G401 (cell line): ENCODE measurements around the gene SPARCL1. TPM values are rescaled to one million over a fixed set of nuclear protein-coding genes. Genes with fewer than 3 reads are reported as not detected.

Source experiments
- DNase-seq: peaks from one replicate; pipeline ENCODE4 v3.0.0-alpha.2; 2015; ENCODE audit warnings: low spot score
- in situ Hi-C: cut with HindIII; loops from 2 replicates; pipeline ENCODE4 v1.10.0; 2016; ENCODE audit warnings: low sequenced_read_pairs, mixed read lengths
- total RNA-seq: library from RNA; depleted of rRNA; stranded (reverse); fragments of >200 nt; shearing (Covaris generic); gene quantifications from 2 replicates; pipeline ENCODE4 v1.2.3, GENCODE V29; 2014

The SPARCL1 gene
- total RNA-seq, 1 experiment from 2014 or later: not detected

GRCh38 chr4:87542734-87543312 is 13.6 kb upstream of the SPARCL1 start:
- in situ Hi-C loops: no loop called here
- no peak for DNase-seq

GRCh38 chr4:87541956-87542709 is 13.0 kb upstream of the SPARCL1 start:
- DNase-seq: no peak
- in situ Hi-C loops: no loop called here

- in situ Hi-C loops: no loop called here
- no peak for DNase-seq
These were observed 12.3 kb upstream of the SPARCL1 start for GRCh38 chr4:87541521-87541920.

- in situ Hi-C loops: no loop called here
- no peak for DNase-seq
These were observed 11.2 kb upstream of the SPARCL1 start for GRCh38 chr4:87540146-87541058.

- in situ Hi-C loops: no loop called here
- DNase-seq: no peak
These were observed 3.7 kb upstream of the SPARCL1 start for GRCh38 chr4:87532907-87533306.

GRCh38 chr4:87532109-87532508 is 2.9 kb upstream of the SPARCL1 start:
- in situ Hi-C loops: no loop called here
- no peak for DNase-seq

GRCh38 chr4:87531621-87532020 is 2.4 kb upstream of the SPARCL1 start:
- no peak for DNase-seq
- in situ Hi-C loops: no loop called here

- in situ Hi-C loops: no loop called here
- peak; percentile 65 for DNase-seq
These were observed 1.7 kb upstream of the SPARCL1 start for GRCh38 chr4:87530868-87531267.

GRCh38 chr4:87530229-87530628 is 1.1 kb upstream of the SPARCL1 start:
- no peak for DNase-seq
- in situ Hi-C loops: no loop called here

- in situ Hi-C loops: no loop called here
- peak; percentile 80 for DNase-seq
These were observed 1.6 kb downstream of the SPARCL1 start for GRCh38 chr4:87527431-87528220.

GRCh38 chr4:87525636-87526295 is 3.4 kb downstream of the SPARCL1 start:
- in situ Hi-C loops: no loop called here
- peak; percentile 47 for DNase-seq

GRCh38 chr4:87524456-87524855 is 4.7 kb downstream of the SPARCL1 start:
- in situ Hi-C loops: no loop called here
- no peak for DNase-seq

GRCh38 chr4:87523307-87523706 is 5.9 kb downstream of the SPARCL1 start:
- in situ Hi-C loops: no loop called here
- no peak for DNase-seq

GRCh38 chr4:87521757-87522374 is 7.3 kb downstream of the SPARCL1 start:
- DNase-seq: no peak
- in situ Hi-C loops: no loop called here

- DNase-seq: no peak
- in situ Hi-C loops: no loop called here
These were observed 7.9 kb downstream of the SPARCL1 start for GRCh38 chr4:87521319-87521718.

- no peak for DNase-seq
- in situ Hi-C loops: no loop called here
These were observed 11.6 kb downstream of the SPARCL1 start for GRCh38 chr4:87517621-87518020.

- in situ Hi-C loops: no loop called here
- no peak for DNase-seq
These were observed 12.5 kb downstream of the SPARCL1 start for GRCh38 chr4:87516683-87517082.

- DNase-seq: no peak
- in situ Hi-C loops: no loop called here
These were observed 16.8 kb downstream of the SPARCL1 start for GRCh38 chr4:87512400-87512799.
